ENCODE data around the gene ADAMTS17.

ADAMTS17 gene

GRCh38 chr15:100309109-100310040 lies 32.4 kb downstream of the ADAMTS17 start:
- no peak for DNase-seq (ENCODE audit: low read depth in 2 of 2)

GRCh38 chr15:100308608-100309007 lies 33.2 kb downstream of the ADAMTS17 start:
- no peak for DNase-seq (ENCODE audit: low read depth in 2 of 2)

GRCh38 chr15:100308213-100308600 lies 33.6 kb downstream of the ADAMTS17 start:
- no peak for DNase-seq (ENCODE audit: low read depth in 2 of 2)

- no peak for DNase-seq (ENCODE audit: low read depth in 2 of 2)
These were observed 34.2 kb downstream of the ADAMTS17 start for GRCh38 chr15:100307241-100308212.

GRCh38 chr15:100306098-100306497 lies 35.7 kb downstream of the ADAMTS17 start:
- DNase-seq (ENCODE audit: low read depth in 2 of 2) = no peak

- no peak for DNase-seq (ENCODE audit: low read depth in 2 of 2)
These were observed 39.8 kb downstream of the ADAMTS17 start for GRCh38 chr15:100301910-100302431.

GRCh38 chr15:100298257-100298656 lies 43.5 kb downstream of the ADAMTS17 start:
- no peak for DNase-seq (ENCODE audit: low read depth in 2 of 2)

GRCh38 chr15:100297812-100298211 lies 44.0 kb downstream of the ADAMTS17 start:
- DNase-seq (ENCODE audit: low read depth in 2 of 2) = no peak

GRCh38 chr15:100295939-100296565 lies 45.7 kb downstream of the ADAMTS17 start:
- DNase-seq (ENCODE audit: low read depth in 2 of 2) = no peak

GRCh38 chr15:100292010-100292409 lies 49.8 kb downstream of the ADAMTS17 start:
- DNase-seq (ENCODE audit: low read depth in 2 of 2) = no peak

- DNase-seq (ENCODE audit: low read depth in 2 of 2) = no peak
These were observed 50.7 kb downstream of the ADAMTS17 start for GRCh38 chr15:100291106-100291505.

- DNase-seq (ENCODE audit: low read depth in 2 of 2) = no peak
These were observed 56.0 kb downstream of the ADAMTS17 start for GRCh38 chr15:100285641-100286295.

GRCh38 chr15:100284701-100285100 lies 57.1 kb downstream of the ADAMTS17 start:
- DNase-seq (ENCODE audit: low read depth in 2 of 2) = no peak

- no peak for DNase-seq (ENCODE audit: low read depth in 2 of 2)
These were observed 57.6 kb downstream of the ADAMTS17 start for GRCh38 chr15:100284191-100284590.

GRCh38 chr15:100281096-100281917 lies 60.5 kb downstream of the ADAMTS17 start:
- no peak for DNase-seq (ENCODE audit: low read depth in 2 of 2)

- no peak for DNase-seq (ENCODE audit: low read depth in 2 of 2)
These were observed 61.9 kb downstream of the ADAMTS17 start for GRCh38 chr15:100279849-100280248.

- DNase-seq (ENCODE audit: low read depth in 2 of 2) = no peak
These were observed 62.3 kb downstream of the ADAMTS17 start for GRCh38 chr15:100279446-100279845.

- no peak for DNase-seq (ENCODE audit: low read depth in 2 of 2)
These were observed 63.0 kb downstream of the ADAMTS17 start for GRCh38 chr15:100278596-100279380.

GRCh38 chr15:100277087-100277855 lies 64.5 kb downstream of the ADAMTS17 start:
- DNase-seq (ENCODE audit: low read depth in 2 of 2) = no peak
